ENCODE measurements around the gene LHB. TPM values are rescaled to one million over a fixed set of nuclear protein-coding genes. Genes with fewer than 3 reads are reported as not detected.

The LHB gene
- total RNA-seq, 1 donor, result not detected

DNA sequence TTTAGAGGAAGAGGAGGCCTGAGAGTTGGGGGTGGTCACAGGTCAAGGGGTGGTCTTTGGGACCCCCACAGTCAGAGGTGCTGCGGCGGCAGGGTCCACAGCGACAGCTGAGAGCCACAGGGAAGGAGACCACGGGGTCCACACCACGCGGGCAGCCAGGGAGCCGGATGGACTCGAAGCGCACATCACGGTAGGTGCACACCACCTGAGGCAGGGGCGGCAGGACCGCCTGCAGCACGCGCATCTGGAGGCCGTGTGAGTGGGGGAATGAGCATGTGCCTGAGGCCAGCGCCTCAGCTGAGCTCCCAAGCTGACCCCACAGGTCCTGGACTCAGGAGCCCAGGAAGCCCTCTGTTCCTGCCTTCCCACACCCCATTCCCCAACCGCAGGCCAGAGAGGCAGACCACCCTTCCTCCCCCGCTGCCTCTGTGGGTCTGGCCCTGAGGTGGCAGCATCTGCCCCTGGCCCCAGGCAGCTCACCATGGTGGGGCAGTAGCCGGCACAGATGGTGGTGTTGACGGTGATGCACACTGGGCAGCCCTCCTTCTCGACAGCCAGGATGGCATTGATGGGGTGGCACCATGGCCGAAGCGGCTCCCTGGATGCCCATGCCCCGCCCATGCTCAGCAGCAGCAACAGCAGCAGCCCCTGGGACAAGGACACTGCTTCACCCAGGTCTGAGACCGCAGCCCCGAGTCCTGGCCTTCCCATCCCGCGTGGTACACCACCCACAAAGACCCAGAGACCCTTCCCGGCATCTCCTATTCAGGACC lies 638 bp downstream of the LHB start:
- TF ChIP-seq, protein P1, sequence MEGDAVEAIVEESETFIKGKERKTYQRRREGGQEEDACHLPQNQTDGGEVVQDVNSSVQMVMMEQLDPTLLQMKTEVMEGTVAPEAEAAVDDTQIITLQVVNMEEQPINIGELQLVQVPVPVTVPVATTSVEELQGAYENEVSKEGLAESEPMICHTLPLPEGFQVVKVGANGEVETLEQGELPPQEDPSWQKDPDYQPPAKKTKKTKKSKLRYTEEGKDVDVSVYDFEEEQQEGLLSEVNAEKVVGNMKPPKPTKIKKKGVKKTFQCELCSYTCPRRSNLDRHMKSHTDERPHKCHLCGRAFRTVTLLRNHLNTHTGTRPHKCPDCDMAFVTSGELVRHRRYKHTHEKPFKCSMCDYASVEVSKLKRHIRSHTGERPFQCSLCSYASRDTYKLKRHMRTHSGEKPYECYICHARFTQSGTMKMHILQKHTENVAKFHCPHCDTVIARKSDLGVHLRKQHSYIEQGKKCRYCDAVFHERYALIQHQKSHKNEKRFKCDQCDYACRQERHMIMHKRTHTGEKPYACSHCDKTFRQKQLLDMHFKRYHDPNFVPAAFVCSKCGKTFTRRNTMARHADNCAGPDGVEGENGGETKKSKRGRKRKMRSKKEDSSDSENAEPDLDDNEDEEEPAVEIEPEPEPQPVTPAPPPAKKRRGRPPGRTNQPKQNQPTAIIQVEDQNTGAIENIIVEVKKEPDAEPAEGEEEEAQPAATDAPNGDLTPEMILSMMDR (IDR thresholded peaks at IDR 0.05; ENCODE audit: insufficient read depth, low read depth, low read length), result no peak
- no peak overlapping the region for H3K4me3 ChIP-seq (ENCODE audit: low read depth, low read length)
- DNase-seq (ENCODE audit: low read depth), result no peak

DNA sequence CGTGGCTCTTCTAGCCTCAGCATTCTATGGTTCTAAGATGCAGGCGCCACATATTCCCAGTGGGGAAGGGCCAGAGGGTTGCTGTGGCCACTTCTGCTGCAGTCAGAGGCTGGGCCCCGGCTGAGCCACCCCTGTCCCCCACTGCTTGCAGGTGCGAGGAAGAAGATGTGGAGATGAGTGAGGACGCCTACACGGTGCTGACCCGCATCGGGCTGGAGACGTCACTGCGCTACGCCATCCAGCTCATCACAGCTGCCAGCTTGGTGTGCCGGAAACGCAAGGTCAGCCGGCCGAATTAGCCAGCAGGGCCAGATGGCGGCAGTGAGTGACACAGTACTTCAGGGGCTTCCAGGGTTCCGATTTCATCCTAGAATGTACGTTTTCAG lies 2.0 kb downstream of the LHB start:
- DNase-seq (ENCODE audit: low read depth), result no peak
- no peak overlapping the region for H3K4me3 ChIP-seq (ENCODE audit: low read depth, low read length)
- TF ChIP-seq, protein P1 (IDR thresholded peaks at IDR 0.05; ENCODE audit: insufficient read depth, low read depth, low read length), result no peak

DNA sequence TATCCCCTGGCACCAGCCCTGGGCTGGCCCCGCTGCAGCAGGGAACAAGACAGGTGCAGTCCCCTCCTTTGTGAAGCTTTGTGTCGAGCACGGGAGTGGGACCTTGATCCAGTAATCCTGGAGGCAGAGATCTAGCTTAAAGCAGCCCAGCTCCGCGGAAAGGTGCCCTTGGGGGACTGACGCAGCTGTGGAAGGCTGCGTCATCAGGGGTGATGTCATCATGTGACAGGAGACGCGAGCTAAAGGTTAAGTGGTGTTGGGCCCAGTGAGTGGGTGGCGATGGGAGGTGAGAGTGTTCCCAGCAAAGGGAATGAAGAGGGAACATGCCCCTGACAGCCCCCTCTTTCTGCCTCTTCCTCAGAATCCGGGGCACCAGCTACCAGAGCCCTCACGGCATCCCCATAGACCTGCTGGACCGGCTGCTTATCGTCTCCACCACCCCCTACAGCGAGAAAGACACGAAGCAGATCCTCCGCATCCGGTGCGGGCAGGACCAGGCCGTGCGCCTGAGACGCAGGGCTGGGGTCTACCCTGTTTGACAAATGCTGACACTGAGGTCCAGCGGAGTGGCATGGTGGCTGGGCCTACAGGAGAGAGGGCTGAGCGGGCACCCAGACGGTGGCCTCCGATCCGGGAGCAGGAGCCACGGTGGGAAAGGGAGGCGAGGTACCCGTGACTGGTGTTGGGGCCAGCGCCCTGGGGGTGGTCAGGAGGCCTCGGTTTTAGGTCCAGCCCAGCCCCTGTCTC lies 2.6 kb downstream of the LHB start:
- DNase-seq (ENCODE audit: low read depth), result no peak
- no peak overlapping the region for H3K4me3 ChIP-seq (ENCODE audit: low read depth, low read length)
- TF ChIP-seq, protein P1 (IDR thresholded peaks at IDR 0.05; ENCODE audit: insufficient read depth, low read depth, low read length), result no peak

DNA sequence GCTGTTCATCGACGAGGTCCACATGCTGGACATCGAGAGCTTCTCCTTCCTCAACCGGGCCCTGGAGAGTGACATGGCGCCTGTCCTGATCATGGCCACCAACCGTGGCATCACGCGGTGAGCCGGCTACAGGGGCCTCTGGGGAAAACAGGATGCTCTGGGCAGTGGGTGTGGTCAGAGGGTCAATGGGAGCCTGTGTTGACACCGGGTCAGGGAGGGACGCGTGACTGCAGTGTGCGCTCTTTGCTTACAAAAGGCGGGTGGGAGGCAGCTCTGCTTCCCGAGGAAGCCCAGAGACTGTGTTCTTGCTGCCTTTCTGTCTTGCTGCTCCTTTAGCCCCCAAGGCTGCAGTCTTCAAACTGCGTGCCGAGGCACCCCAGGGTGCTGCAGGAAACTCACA lies 5.7 kb downstream of the LHB start:
- TF ChIP-seq, protein P1 (IDR thresholded peaks at IDR 0.05; ENCODE audit: insufficient read depth, low read depth, low read length), result no peak
- H3K4me3 ChIP-seq (ENCODE audit: low read depth, low read length), result no peak overlapping the region
- no peak for DNase-seq (ENCODE audit: low read depth)

DNA sequence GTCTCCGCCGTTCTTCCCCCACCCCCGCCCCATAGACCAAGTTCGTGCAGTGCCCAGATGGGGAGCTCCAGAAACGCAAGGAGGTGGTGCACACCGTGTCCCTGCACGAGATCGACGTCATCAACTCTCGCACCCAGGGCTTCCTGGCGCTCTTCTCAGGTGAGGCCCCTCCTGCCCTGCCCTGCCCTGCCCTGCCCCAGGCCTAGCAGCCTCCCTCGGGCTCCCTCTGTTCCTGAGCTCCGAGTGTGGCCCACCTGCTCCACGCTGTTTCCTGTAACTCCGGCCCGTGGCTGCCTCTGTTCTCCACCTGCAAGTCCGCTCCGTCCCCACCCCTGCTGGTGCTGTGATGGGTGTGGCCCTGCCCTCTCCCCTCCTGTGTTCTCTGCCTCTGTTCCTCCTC lies 6.4 kb downstream of the LHB start:
- DNase-seq (ENCODE audit: low read depth), result no peak
- TF ChIP-seq, protein P1 (IDR thresholded peaks at IDR 0.05; ENCODE audit: insufficient read depth, low read depth, low read length), result no peak

DNA sequence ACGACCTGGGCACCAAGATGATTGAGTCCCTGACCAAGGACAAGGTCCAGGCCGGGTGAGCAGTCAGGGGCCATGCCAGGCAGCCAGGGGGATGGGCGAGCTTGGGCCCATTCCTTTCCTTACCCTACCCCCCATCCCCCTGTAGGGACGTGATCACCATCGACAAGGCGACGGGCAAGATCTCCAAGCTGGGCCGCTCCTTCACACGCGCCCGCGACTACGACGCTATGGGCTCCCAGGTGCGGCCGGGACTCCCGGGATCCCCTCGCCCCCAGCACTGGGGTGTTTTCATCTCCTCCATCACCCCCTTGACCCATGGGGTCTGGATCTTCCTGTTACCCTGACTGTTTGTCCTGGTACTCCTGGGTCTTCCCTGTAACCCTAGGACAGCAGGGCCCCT lies 7.1 kb downstream of the LHB start:
- TF ChIP-seq, protein P1 (IDR thresholded peaks at IDR 0.05; ENCODE audit: insufficient read depth, low read depth, low read length), result no peak
- no peak overlapping the region for H3K4me3 ChIP-seq (ENCODE audit: low read depth, low read length)
- DNase-seq (ENCODE audit: low read depth), result no peak

More for the DNA sequence above, 6.4 kb downstream of the LHB start:
- H3K4me3 ChIP-seq (ENCODE audit: low read depth, low read length), result no peak overlapping the region
